ENCODE data around the gene CADPS. TPM values are rescaled to one million over a fixed set of nuclear protein-coding genes. Genes with fewer than 3 reads are reported as not detected.

The CADPS gene
- polyA plus RNA-seq, 3 donors = 1.2 to 3.8 (median 1.9) TPM

DNA sequence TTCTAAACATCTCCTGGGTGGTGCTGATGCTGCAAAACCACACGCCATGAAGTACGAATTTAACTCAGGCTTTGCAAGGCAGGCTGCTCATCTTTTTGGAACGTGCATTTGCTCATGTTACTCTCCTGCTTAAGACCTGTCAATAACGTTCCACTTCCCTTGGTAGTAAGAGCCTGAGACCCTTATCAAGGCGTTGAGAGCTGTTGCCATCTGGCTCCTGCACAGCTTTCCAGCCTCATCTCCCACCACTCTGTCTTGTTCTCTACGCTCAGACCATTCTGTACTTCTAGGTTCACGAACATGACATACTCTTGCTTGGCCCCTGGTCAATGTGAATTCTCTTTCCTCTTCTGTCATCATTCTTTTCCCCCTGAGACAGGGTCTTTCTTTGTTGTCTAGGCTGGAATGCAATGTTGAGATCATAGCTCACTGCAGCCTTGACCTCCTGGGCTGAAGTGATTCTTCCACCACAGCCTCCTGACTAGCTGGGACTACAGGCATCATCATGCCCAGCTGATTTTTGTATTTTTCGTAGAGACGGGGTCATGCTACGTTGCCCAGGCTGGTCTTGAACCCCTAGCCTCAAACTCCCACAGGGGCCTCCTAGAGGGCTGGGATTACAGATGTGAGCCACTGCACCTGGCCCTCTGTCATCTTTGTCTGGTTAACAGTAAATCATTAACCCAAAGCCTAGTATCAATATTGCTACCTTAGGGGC lies 202.8 kb downstream of the CADPS start:
- no peak for DNase-seq (ENCODE audit: extremely low read depth in 1 of 11, low read depth in 9 of 11, low spot score in 4 of 11)

DNA sequence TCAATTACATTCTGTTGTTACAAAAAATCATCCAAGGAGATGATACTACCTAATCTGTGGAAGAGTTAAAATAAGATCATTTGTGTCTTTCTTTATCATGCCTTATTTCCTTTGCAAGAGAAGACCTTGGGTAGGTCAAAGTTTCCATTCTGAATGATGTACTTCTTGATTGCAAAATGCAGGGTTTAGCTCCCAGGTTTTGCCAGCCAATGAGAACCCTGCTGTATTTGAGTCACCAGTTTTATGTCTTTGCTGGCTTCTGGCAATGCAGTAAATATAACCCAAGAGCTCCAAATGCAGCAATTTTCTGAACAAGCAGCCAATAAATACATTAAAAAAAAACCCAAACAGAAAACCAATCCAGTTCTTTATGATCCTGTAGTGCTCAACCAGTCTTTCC lies 204.9 kb downstream of the CADPS start:
- no peak for DNase-seq (ENCODE audit: extremely low read depth in 1 of 11, low read depth in 9 of 11, low spot score in 4 of 11)

DNA sequence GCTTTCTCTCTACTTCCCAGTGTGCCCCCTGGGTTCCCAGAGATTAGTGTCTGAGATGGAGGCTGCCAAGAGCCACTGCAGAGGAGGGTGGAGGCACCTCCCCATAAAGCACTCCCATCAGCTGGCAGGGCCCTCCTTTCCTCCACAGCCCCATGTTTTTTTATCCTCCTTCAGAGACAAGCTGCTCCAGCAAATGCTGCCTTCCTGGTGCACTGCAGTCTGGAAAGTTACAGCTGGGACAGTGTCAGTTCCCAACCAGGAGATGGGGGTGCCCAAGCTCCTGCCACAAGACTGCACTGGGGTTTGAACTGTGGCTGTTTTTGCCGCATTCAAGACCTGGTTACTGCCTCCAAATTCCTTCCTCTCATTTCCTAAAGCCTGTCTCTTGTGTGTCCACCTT lies 206.1 kb downstream of the CADPS start:
- no peak for DNase-seq (ENCODE audit: extremely low read depth in 1 of 11, low read depth in 9 of 11, low spot score in 4 of 11)

DNA sequence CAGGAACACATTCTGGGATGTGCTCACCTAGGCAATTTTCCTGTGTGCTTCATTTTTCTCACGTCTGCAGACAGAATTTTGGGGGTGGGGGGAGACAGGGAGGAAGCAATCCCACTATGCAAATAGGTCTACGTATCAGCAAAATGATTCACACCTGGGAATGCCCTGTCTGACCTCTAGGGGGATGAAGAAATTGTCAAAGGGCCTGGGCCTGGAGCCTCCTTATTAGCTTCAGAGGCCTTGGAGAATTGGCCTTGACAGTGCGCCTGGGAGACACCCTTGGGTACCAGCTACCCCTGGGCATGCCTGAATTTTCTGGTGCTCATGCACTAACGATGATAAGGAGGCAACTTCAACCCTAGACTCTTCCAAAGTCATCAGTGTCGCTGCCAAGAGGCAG lies 207.5 kb downstream of the CADPS start:
- DNase-seq (ENCODE audit: extremely low read depth in 1 of 11, low read depth in 9 of 11, low spot score in 4 of 11) = no peak

DNA sequence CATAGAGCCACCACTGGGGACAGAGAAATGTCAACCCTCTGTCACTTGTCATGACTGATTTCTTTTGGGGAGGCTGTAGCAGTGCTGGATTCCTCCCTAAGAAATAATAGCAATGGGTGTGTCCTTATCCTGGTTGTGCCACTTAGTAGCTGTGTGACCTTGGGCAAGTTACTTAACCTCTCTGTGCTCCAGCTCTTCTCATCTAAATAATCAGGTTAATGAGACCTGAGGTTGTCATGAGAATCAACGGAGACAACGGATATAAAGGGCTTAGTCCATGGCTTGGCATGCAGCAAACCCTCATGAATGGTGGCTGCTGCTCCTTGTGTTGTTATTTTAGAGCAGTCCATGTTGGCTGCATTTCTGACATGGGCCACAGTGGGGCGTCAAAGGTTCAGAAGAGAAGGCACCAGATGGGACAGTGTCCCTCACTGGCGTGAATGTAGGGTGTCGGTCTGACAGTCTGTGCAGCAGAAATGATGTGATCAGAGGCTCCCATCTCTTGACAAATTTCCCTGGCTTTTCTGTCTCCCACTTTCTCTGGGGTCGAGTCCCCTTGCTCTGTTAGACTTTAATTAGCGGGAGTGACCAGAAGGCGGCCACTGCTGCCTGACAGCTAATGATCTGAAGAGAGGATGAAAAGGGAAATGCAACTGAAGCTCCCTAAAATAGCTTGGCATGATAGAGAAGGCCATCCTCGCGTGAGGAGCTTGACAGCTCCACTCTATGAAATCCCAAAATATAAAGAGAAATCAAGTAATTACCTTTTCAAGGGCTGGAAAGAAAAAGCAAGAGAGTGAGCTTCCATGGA lies 209.4 kb downstream of the CADPS start:
- DNase-seq (ENCODE audit: extremely low read depth in 1 of 11, low read depth in 9 of 11, low spot score in 4 of 11) = peak; percentile 17 to 70 (median 53)

DNA sequence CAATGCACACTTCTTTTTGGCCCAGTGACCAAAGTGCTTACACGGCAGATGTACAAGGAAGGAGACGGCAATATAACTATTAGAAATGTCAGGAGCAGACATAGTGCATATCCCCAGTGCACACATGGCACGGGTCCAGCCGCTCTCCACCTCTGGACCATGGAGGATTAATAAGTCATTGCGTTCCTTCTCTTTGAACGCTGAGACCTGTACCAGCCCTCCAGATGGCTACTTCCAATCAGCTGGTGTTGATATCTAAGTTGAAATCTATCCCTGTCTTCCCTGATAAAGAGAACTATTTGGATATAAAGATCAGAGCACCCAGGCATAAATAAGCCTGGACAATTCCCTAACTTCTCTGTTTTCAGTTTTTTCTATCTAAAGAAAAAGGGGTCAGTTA lies 212.5 kb downstream of the CADPS start:
- no peak for DNase-seq (ENCODE audit: extremely low read depth in 1 of 11, low read depth in 9 of 11, low spot score in 4 of 11)

DNA sequence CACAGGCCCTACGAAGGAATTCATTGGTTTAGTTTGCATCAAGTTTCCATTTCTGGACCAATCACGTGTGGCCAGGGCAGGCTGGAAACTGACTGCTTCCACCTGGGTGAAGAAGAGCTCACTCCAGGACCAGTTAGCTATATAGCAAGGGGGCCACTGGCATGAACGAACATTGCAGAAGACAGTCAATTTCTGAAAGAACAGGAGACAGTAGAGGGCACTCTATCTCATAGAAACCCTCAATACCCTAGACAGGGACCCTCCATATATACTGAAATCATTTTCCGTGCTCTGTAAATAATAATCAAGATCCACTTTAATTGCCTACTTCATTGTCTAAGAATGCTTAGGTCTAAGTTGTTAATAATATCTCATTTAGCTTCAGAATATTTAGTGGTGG lies 215.6 kb downstream of the CADPS start:
- no peak for DNase-seq (ENCODE audit: extremely low read depth in 1 of 11, low read depth in 9 of 11, low spot score in 4 of 11)

DNA sequence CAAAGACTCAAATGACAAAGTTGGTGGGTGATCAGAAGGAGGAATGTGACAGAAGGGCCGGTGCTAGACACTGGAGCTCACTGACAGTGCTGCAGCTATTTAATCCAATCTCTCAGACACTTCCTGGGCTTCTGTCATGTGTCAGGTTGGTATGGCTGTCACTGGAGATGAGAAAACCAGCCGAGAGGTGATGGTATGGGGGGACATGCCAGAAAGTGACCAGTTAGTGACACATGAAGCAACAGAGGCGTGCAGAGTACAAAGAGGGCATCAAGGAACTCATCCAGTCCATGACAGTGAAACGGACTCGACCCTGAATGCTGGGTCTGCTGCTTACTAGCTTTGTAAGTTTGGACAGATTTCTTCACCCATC lies 219.5 kb downstream of the CADPS start:
- DNase-seq (ENCODE audit: extremely low read depth in 1 of 11, low read depth in 9 of 11, low spot score in 4 of 11) = no peak

DNA sequence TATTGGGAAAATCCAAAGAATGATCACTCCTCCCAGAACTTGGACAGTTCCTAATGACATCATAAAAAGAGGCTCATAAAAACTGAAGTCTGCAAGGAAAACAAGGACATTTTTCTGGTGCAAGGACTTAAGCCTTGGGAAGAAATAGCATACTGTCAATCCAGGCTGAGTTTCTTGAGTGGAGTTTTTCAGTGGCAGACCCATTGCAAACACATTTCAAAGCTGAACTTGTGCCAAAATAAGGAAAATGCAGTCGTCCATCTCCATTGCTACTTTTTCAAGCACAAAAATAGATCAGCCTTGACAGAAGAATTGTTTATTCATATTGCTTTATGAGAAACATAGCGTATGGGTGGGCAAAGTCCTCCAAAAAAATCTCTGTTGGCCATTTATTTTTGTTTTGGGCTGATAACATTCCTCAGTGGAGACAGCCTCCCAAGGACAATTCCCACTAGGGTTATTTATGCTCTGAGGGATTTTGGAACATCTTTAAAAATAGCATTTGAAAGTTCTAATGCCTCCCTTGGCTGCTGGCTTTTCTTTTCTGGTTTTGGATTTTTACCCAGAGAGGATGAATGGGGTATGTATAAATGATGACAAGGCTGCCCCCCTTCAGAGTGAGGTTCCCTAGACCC lies 220.0 kb downstream of the CADPS start:
- no peak for DNase-seq (ENCODE audit: extremely low read depth in 1 of 11, low read depth in 9 of 11, low spot score in 4 of 11)

DNA sequence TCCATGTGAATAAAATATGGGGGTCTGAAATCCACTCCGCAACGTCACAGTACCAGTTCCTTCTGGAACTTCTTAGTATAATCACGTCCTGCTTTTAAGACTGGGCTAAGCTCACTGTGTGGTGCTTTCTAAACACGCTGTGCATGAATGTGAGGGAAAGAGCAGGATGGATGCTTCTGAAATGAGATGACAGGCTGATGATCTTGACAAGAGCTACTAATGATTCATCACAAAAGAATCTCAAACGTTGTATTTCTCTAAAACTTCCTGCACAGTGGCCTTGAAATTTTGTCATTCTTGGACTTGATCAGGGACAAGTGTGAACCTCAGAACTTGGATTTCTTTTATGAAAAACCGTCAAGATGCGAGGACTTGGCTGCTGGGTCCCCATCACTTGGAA lies 221.4 kb downstream of the CADPS start:
- DNase-seq (ENCODE audit: extremely low read depth in 1 of 11, low read depth in 9 of 11, low spot score in 4 of 11) = no peak

DNA sequence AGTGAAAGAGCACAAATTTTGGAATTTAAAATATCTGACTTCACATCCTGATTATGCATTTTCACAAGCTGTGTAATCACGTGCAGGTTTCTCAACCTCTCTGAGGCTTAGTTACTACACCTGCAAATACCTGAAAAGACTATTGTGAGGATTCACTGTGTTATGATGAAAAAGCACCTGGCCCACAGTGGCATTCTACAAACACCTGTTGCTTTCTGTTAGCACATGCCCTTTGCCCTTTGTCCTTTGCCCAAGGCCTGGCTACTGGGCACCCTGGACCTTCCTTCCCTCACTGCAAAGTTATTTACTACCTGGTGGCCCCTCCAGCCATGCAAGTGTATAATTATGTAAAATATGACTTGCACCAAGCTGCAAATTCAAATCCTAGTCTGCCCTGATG lies 227.5 kb downstream of the CADPS start:
- DNase-seq (ENCODE audit: extremely low read depth in 1 of 11, low read depth in 9 of 11, low spot score in 4 of 11) = no peak

DNA sequence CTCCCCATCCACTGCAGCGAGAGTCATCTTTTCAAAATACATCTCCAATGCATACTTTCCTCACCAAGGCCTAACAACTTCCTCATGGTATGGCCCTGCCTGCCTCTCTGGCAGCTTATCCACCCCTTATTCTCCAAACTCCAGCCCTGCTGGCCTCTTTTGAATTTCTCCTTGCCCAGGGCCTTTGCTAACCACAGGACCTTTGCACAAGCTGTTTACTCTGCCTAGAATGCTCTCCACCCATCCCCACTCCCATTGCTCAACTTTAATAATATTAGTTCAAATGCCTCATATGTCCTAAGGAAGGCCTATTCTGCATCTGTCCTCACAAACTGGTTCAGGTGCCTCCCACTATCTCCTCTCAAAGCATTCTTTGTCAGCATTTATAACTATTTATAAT lies 230.7 kb downstream of the CADPS start:
- no peak for DNase-seq (ENCODE audit: extremely low read depth in 1 of 11, low read depth in 9 of 11, low spot score in 4 of 11)

DNA sequence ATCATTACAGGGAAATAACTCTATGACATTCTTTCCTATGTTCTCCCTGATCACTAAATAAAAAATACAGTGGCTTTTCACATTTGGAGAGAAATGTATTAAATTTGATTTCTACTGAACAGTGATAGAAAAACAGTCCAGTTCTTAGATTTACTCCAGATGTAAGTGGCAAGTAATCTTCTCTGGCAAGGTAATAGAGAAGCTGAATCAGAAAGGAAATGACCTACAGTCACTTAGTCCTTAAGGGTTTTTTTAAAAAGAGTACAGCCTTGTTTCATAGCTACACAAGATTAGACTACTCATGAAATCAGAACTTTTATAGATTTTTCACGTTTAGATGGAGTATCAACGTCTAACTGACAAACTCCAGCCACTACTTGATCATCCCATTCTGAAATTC lies 236.9 kb downstream of the CADPS start:
- no peak for DNase-seq (ENCODE audit: extremely low read depth in 1 of 11, low read depth in 9 of 11, low spot score in 4 of 11)

DNA sequence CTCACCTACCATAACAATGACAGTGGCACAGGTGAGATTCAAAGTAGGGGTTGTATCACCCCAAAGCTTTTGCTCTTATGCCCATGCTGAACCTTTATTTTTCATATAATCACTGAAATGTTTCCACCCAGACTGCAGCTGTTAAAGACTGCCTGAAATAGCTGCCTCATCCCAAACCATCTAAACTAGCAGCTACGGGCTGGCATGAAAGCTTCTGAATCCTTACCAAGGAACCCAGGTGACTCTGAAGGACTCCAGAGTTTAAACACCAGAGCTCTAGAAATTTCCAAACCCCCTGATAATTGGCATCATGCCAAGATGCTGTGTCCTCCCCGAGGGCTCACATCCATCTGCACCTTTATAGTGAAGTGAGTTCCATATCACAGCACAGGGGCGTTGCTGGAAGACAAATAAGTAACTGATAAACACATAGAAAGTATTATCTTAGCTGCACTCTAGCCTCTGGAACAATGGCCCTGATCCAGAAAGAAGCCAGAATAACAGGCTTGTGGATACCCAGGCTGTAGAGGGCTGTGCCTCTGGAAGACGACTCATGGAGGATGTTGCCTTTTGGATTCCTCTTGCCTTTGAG lies 238.9 kb downstream of the CADPS start:
- no peak for DNase-seq (ENCODE audit: extremely low read depth in 1 of 11, low read depth in 9 of 11, low spot score in 4 of 11)

DNA sequence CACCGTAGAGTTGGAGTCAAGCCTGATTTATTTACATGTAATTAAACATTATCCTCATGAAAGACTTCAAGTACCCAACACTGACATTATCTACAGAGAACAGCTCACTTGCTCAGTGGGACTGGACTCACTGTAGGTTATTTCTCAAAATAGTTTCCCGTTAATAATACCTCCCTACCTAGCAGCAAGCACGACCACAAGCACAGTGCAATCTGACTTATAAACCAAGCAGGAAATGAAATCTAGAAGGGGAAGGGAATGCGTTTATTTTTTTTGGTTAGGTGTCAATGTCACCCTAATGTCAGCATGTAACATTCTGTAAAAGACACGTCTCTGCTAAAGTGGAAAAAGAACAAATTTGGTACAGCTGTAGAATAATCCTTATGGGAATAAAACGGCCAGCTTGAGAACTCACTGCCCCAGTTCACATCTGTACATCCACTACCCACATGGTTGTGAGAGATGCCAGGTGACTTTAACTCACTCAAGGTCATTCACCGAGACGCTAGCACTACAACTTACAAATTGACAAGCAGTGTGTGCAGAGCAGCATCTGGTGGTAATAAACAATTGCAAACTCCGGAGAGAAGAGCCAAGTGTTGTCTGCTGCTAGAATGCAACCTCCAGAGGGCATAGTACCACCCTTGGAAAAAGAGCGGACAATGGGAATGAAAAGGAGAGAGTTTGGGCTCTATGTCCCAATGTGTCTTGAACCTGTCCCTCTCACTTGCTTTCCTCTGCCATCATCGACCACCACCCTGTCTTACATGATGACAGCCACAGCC lies 242.5 kb downstream of the CADPS start:
- no peak for DNase-seq (ENCODE audit: extremely low read depth in 1 of 11, low read depth in 9 of 11, low spot score in 4 of 11)

DNA sequence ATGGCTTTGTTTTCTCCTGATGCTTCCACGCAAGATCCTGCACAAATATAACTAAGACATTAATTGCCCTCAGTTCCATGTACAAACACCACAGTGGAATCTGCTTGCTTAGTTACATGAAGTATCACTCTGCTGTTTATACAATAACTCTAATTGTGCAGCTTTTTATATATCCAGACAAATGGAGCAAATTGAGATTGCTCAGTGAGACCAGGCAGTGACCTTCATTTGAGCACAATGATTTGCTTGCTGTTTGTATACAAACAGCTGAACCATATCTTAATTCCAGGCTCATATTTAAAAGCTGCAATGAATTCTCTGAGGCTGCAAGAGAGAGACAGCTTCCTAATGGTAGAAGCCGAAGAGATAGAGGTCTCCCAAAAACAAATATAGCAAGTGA lies 243.7 kb downstream of the CADPS start:
- DNase-seq (ENCODE audit: extremely low read depth in 1 of 11, low read depth in 9 of 11, low spot score in 4 of 11) = peak in 5 of 11 donors; percentile 7 to 20 (median 13)

DNA sequence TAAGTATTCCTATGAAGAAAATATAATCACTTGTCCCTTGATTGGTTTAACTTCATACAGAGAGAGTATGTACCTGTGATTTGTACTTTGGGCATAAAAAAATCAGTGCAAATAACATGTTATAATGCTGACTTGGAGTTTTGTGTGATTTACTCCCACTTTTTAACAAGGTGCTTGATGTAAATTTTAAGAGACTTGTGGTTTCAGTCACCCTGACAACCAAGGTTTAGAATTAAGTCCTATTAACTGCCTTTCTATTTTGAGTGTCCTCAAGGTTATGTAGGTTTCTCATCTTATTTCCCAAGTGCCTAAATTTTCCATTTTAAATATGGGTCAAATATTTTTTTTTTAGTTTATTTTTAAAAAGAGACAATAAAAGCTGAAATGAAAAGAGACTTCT lies 244.6 kb downstream of the CADPS start:
- DNase-seq (ENCODE audit: extremely low read depth in 1 of 11, low read depth in 9 of 11, low spot score in 4 of 11) = no peak

DNA sequence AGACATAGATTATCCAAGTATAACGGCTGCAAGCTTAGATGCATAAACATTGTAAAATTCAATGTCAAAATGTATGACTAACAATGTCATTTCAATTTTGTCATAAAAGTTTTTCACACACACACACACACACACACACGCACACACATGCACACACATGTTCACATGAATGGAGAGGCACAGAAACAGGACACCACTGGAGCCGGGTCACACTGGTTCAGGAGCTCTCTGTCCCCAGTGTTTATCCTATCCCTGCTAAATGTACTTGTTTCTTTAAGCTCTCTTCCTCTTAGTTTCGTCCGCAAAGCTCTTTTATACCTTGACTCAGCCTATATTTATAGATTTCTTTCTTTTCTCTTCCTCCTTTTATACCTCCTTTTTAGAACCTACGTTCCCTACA lies 249.9 kb downstream of the CADPS start:
- no peak for DNase-seq (ENCODE audit: extremely low read depth in 1 of 11, low read depth in 9 of 11, low spot score in 4 of 11)

DNA sequence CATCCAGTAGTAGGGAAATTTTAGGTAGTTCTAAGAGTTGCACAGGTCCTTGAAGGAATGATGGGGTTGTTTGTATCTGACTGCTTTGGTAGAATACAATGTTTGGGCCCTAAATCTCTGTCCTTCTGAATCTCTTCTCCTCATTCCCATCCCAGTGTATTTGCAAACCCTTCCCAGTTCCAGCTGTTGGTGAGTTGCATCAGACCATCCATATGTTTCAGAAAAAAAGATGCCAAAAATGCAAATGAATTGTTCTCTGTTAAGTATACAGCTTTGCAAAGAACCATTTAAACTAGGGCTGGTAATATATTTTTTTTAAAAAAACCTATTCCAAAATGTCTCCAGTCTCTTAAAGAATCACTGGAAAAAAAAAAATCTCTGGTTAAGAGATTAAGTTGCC lies 251.0 kb downstream of the CADPS start:
- no peak for DNase-seq (ENCODE audit: extremely low read depth in 1 of 11, low read depth in 9 of 11, low spot score in 4 of 11)

Measured in renal cortex interstitium (tissue), 11 donors.